ENCODE results near the gene GLRX.

DNA sequence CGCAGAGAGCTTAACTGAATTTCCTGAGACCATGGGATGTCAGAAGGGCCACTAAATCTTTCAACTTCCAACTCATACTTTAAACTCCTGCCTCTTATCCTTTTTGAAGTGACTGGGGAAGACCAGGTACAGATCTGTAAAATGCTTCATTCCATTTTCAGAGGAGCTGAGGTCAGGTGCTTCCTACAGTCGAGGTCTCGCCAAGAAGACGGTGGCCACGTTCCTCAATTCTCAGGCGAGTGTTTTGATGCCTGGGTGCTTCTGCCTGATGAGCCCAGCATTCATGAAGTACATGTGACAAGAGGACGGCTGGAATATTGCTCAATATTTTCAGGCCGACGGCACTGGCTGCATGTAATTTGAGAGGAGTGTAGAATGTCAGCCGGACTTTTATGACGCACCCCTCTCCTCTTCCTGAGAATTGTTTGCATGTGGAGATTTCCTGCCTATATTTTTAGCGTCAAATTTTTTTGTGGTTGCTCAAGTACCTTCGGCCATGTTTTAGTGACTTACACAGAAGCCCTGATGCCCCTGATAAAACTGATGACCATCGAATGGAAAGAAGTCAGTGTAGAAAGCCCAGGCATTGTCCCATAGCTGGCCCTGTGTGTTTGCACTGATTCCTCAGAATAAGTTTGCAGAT lies 38.8 kb upstream of the GLRX start:
- TF ChIP-seq, protein P1, sequence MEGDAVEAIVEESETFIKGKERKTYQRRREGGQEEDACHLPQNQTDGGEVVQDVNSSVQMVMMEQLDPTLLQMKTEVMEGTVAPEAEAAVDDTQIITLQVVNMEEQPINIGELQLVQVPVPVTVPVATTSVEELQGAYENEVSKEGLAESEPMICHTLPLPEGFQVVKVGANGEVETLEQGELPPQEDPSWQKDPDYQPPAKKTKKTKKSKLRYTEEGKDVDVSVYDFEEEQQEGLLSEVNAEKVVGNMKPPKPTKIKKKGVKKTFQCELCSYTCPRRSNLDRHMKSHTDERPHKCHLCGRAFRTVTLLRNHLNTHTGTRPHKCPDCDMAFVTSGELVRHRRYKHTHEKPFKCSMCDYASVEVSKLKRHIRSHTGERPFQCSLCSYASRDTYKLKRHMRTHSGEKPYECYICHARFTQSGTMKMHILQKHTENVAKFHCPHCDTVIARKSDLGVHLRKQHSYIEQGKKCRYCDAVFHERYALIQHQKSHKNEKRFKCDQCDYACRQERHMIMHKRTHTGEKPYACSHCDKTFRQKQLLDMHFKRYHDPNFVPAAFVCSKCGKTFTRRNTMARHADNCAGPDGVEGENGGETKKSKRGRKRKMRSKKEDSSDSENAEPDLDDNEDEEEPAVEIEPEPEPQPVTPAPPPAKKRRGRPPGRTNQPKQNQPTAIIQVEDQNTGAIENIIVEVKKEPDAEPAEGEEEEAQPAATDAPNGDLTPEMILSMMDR (conservative IDR thresholded peaks at IDR 0.05; ENCODE audit: low read depth, low read length): no peak
- no peak for TF ChIP-seq EZH2 (IDR thresholded peaks at IDR 0.05; ENCODE audit: borderline replicate concordance, low read depth, low read length, poor library complexity, severe bottlenecking)

Measured in A673 (cell line).